CD14-positive monocyte (primary cell): Measurements from ENCODE around the gene CC2D2A. TPM values are rescaled to one million over a fixed set of nuclear protein-coding genes. Genes with fewer than 3 reads are reported as not detected.

ENCODE experiments used
- DNase-seq, 3 donors: peaks; one replicate each; pipeline ENCODE4 v3.0.0-alpha.2; 2011 to 2022
- H2AFZ ChIP-seq: 2 replicates; pipeline ENCODE4 v1.6.0; 2012; ENCODE audit warnings: mild to moderate bottlenecking, low read depth, low read length, inconsistent platforms; ENCODE audit not compliant: insufficient read depth, poor library complexity, severe bottlenecking
- H3K27ac ChIP-seq, 2 donors: 1 replicate in 1 of 2; 2 replicates in 1 of 2; pipeline ENCODE4 v1.5.1; 2012 to 2013; ENCODE audit warnings: low read length in 2 of 2, control low read depth in 1 of 2, inconsistent platforms in 1 of 2, low read depth in 1 of 2, mild to moderate bottlenecking in 1 of 2
- H3K27me3 ChIP-seq, 2 donors: one replicate each; pipeline versions ENCODE4 v1.6.0 to v1.6.1; 2011 to 2013; ENCODE audit warnings: low read length in 2 of 2; ENCODE audit not compliant: control insufficient read depth in 2 of 2, insufficient read depth in 2 of 2
- H3K36me3 ChIP-seq, 2 donors: replicated peaks in 1 of 2; 1 replicate in 1 of 2; 2 replicates in 1 of 2; pipeline versions ENCODE4 v1.5.1 to v1.6.1; 2012 to 2013; ENCODE audit warnings: low read length in 2 of 2, control low read depth in 1 of 2, inconsistent platforms in 1 of 2, mild to moderate bottlenecking in 1 of 2; ENCODE audit not compliant: insufficient read depth in 2 of 2, control insufficient read depth in 1 of 2
- H3K4me1 ChIP-seq, 2 donors: 1 replicate in 1 of 2; 2 replicates in 1 of 2; pipeline versions ENCODE4 v1.5.1 to v1.6.1; 2012 to 2013; ENCODE audit warnings: low read length in 2 of 2, control low read depth in 1 of 2, inconsistent platforms in 1 of 2, mild to moderate bottlenecking in 1 of 2, moderate library complexity in 1 of 2; ENCODE audit not compliant: insufficient read depth in 2 of 2, control insufficient read depth in 1 of 2
- H3K4me2 ChIP-seq: replicated peaks from 2 replicates; pipeline ENCODE3; 2012; ENCODE audit warnings: low read length, moderate library complexity, mild to moderate bottlenecking; ENCODE audit not compliant: poor library complexity, severe bottlenecking; ENCODE audit errors: extremely low read depth
- H3K4me3 ChIP-seq, 3 experiments: fragments of 200-600 bp in 1 of 3; sonication (generic) in 1 of 3; replicated peaks in 1 of 3; 1 replicate in 2 of 3; 2 replicates in 1 of 3; pipeline ENCODE4 v1.5.1; 2011 to 2013; ENCODE audit warnings: low read length in 3 of 3, mild to moderate bottlenecking in 3 of 3, control low read depth in 2 of 3, low read depth in 2 of 3, inconsistent platforms in 1 of 3, moderate library complexity in 1 of 3
- H3K79me2 ChIP-seq: 2 replicates; pipeline ENCODE4 v1.6.0; 2012; ENCODE audit warnings: mild to moderate bottlenecking, control low read depth, inconsistent platforms, low read length, moderate library complexity; ENCODE audit not compliant: insufficient read depth
- H3K9ac ChIP-seq: 2 replicates; pipeline ENCODE4 v1.6.0; 2017; ENCODE audit warnings: low read length, mild to moderate bottlenecking; ENCODE audit not compliant: insufficient read depth, poor library complexity, severe bottlenecking
- H3K9me3 ChIP-seq, 2 donors: replicated peaks in 1 of 2; 1 replicate in 1 of 2; 2 replicates in 1 of 2; pipeline versions ENCODE4 v1.5.1 to v1.6.1; 2012 to 2013; ENCODE audit warnings: low read length in 2 of 2, control low read depth in 1 of 2; ENCODE audit not compliant: control insufficient read depth in 1 of 2, insufficient read depth in 1 of 2
- H4K20me1 ChIP-seq: 2 replicates; pipeline ENCODE4 v1.6.0; 2012; ENCODE audit warnings: mild to moderate bottlenecking, low read length, control low read depth, moderate library complexity; ENCODE audit not compliant: insufficient read depth
- H3K27ac Mint-ChIP-seq, 7 donors: one replicate each; pipeline ENCODE4 v1.8.0; 2020; ENCODE audit warnings: mild to moderate bottlenecking in 7 of 7, mixed read lengths in 7 of 7, moderate library complexity in 6 of 7, inconsistent platforms in 2 of 7
- H3K27me3 Mint-ChIP-seq, 3 donors: one replicate each; pipeline ENCODE4 v1.8.0; 2021 to 2022; ENCODE audit warnings: low read depth in 3 of 3, mild to moderate bottlenecking in 3 of 3, mixed read lengths in 3 of 3, moderate library complexity in 3 of 3, inconsistent platforms in 1 of 3
- H3K36me3 Mint-ChIP-seq, 2 donors: one replicate each; pipeline ENCODE4 v1.8.0; 2020; ENCODE audit warnings: mixed read lengths in 2 of 2, inconsistent platforms in 1 of 2, mild to moderate bottlenecking in 1 of 2
- H3K4me1 Mint-ChIP-seq: one replicate; pipeline ENCODE4 v1.8.0; 2020; ENCODE audit warnings: mild to moderate bottlenecking, mixed read lengths
- H3K4me3 Mint-ChIP-seq, 2 donors: one replicate each; pipeline ENCODE4 v1.8.0; 2020; ENCODE audit warnings: mild to moderate bottlenecking in 2 of 2, mixed read lengths in 2 of 2, moderate library complexity in 1 of 2
- H3K9me3 Mint-ChIP-seq, 7 donors: one replicate each; pipeline ENCODE4 v1.8.0; 2020 to 2022; ENCODE audit warnings: mixed read lengths in 7 of 7, mild to moderate bottlenecking in 6 of 7, moderate library complexity in 6 of 7, inconsistent platforms in 2 of 7
- WGBS: methylation state at CpG from one replicate; pipeline ENCODE4 v1.1.5; 2013; ENCODE audit warnings: missing lambda C conversion rate; ENCODE audit not compliant: insufficient coverage; 5-methylcytosine and 5-hydroxymethylcytosine counted together
- intact Hi-C, 2 donors: fragments of 100-400 bp; cut with micrococcal nuclease; formaldehyde crosslinking; loops; one replicate each; pipeline versions ENCODE4 v1.15.0 to v1.15.1; 2023
- polyA plus RNA-seq, 3 donors: library from polyadenylated mRNA; depleted of rRNA in 1 of 3; unstranded in 2 of 3; stranded (reverse) in 1 of 3; fragments of 300-500 nt in 2 of 3; fragments of >200 nt in 1 of 3; fragmentation: Illumina TruSeq in 2 of 3; gene quantifications; 1 replicate in 2 of 3; 2 replicates in 1 of 3; pipeline ENCODE4 v1.2.3, GENCODE V29; 2012 to 2021
- TF ChIP-seq, protein P1 (sequence below): fragments of 200-600 bp; IDR thresholded peaks from one replicate; pipeline ENCODE4 v1.8.0; 2022; ENCODE audit warnings: antibody characterized with exemption, mild to moderate bottlenecking

The CC2D2A gene
- polyA plus RNA-seq, 3 donors, result 1.7 to 2.5 (median 1.9) TPM

DNA sequence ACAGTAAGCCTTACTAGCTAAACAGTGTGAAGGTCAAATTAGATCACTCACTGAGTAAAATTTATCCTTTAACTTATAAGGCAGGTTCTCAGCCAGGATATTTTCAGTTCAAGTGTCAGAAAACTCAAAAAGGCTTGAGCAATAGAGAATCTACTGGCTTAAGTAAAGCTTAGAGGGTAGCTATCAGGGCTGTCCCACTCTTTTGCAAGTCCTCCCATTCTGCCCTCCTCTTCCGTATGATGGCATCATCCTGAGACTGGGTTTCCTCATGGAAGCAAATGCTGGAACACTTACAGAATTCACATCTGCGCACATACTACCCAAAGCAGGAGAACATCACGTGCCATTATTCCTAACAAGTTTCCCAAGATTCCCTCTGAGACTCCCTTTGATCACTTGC, 130.5 kb downstream of the CC2D2A start:
- Histone ChIP-seq H3K9me3 (no peaks in the 10 kb centered on the region), H2AFZ (no peak overlapping the region), H4K20me1 (peaks cover 100% of the 10 kb centered on the region), H3K4me1 (no peaks in the 10 kb centered on the region), H3K4me3 (no peak overlapping the region), H3K9ac (no peak overlapping the region), H3K27ac (no peak overlapping the region), H3K79me2 (peaks cover 4% of the 10 kb centered on the region), H3K36me3 (peaks cover 43 to 88% of the 10 kb centered on the region in 2 donors), H3K4me2 (no peak overlapping the region), H3K27me3 (no peaks in the 10 kb centered on the region)
- intact Hi-C loops, result no loop called here
- no peak for DNase-seq
- Mint-ChIP-seq H3K27ac (no peak overlapping the region), H3K27me3 (no peaks in the 10 kb centered on the region), H3K4me3 (no peak overlapping the region), H3K4me1 (peaks cover 2% of the 10 kb centered on the region), H3K36me3 (peaks cover 60 to 67% of the 10 kb centered on the region in 2 donors), H3K9me3 (no peaks in the 10 kb centered on the region)
- TF ChIP-seq, protein P1, sequence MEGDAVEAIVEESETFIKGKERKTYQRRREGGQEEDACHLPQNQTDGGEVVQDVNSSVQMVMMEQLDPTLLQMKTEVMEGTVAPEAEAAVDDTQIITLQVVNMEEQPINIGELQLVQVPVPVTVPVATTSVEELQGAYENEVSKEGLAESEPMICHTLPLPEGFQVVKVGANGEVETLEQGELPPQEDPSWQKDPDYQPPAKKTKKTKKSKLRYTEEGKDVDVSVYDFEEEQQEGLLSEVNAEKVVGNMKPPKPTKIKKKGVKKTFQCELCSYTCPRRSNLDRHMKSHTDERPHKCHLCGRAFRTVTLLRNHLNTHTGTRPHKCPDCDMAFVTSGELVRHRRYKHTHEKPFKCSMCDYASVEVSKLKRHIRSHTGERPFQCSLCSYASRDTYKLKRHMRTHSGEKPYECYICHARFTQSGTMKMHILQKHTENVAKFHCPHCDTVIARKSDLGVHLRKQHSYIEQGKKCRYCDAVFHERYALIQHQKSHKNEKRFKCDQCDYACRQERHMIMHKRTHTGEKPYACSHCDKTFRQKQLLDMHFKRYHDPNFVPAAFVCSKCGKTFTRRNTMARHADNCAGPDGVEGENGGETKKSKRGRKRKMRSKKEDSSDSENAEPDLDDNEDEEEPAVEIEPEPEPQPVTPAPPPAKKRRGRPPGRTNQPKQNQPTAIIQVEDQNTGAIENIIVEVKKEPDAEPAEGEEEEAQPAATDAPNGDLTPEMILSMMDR, result no peak
- 100% methylated on average over 3 of the region's 3 CpGs for WGBS

GRCh38 chr4:15601862-15602261, 132.2 kb downstream of the CC2D2A start:
- no peaks in the 10 kb centered on the region for H3K9me3 ChIP-seq
- Mint-ChIP-seq H3K36me3 (peaks cover 66 to 78% of the 10 kb centered on the region in 2 donors), H3K4me3 (no peak overlapping the region), H3K9me3 (no peaks in the 10 kb centered on the region), H3K27ac (no peak overlapping the region), H3K4me1 (no peaks in the 10 kb centered on the region), H3K27me3 (no peaks in the 10 kb centered on the region)
- DNase-seq, result no peak
- H3K27me3 ChIP-seq, result no peaks in the 10 kb centered on the region
- H3K36me3 ChIP-seq, result peaks cover 55 to 88% of the 10 kb centered on the region in 2 donors
- no peak overlapping the region for H3K9ac ChIP-seq
- WGBS, result no CpG with 5 or more reads among the region's 2 CpGs
- H3K79me2 ChIP-seq, result peaks cover 16% of the 10 kb centered on the region
- no peak overlapping the region for H3K4me3 ChIP-seq
- H3K27ac ChIP-seq, result no peak overlapping the region
- no peaks in the 10 kb centered on the region for H3K4me1 ChIP-seq
- intact Hi-C loops, result no loop called here
- no peak overlapping the region for H2AFZ ChIP-seq
- H4K20me1 ChIP-seq, result peaks cover 100% of the 10 kb centered on the region
- no peak overlapping the region for H3K4me2 ChIP-seq
- TF ChIP-seq, protein P1, result no peak
